Measurements from ENCODE around the gene ESYT3. TPM values are rescaled to one million over a fixed set of nuclear protein-coding genes. Genes with fewer than 3 reads are reported as not detected.

The ESYT3 gene
- total RNA-seq, 6 experiments from 2014 or later: 0.05 to 0.92 (median 0.29) TPM; not detected in 1

DNA sequence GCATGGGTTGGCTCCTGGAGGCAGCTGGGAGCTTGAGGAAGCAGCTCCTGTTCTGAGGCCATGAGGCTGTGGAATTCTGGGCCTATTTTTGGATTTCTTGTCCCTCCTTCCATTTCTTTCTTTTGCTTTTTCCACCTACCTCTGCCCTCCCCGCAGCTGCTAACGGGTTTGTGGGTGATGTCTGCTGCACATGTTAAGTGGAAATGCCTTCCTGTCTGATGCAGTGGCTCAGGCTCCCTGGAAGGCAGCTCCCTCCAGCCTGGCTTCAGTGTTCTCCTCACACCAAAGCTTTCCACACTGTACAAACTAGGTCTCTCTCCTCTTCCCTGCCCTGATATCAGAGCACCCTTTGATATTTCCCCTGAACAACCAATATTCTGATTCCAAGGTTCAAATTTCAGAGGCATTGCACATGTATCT, 33.8 kb upstream of the ESYT3 start:
- no peak overlapping the region for H3K4me3 ChIP-seq
- ATAC-seq: peak; percentile 54 to 69 (median 57)
- 25% methylated on average over 2 of the region's 2 CpGs for WGBS (ENCODE audit: insufficient coverage, low coverage, low lambda C conversion rate, missing lambda C conversion rate)
- H3K4me1 ChIP-seq: peaks cover 0 to 25% (median 2%) of the 10 kb centered on the region in 4 donors
- intact Hi-C loops (cut with DNase I): no loop called here
- no peaks in the 10 kb centered on the region for H3K27me3 ChIP-seq
- no peak for DNase-seq
- peak overlapping the region in 1 of 3 donors; percentile 40 for H3K27ac ChIP-seq
- H3K9me3 ChIP-seq: no peaks in the 10 kb centered on the region
- TF ChIP-seq POLR2A (IDR thresholded peaks at IDR 0.05): no peak
- TF ChIP-seq, protein P1, sequence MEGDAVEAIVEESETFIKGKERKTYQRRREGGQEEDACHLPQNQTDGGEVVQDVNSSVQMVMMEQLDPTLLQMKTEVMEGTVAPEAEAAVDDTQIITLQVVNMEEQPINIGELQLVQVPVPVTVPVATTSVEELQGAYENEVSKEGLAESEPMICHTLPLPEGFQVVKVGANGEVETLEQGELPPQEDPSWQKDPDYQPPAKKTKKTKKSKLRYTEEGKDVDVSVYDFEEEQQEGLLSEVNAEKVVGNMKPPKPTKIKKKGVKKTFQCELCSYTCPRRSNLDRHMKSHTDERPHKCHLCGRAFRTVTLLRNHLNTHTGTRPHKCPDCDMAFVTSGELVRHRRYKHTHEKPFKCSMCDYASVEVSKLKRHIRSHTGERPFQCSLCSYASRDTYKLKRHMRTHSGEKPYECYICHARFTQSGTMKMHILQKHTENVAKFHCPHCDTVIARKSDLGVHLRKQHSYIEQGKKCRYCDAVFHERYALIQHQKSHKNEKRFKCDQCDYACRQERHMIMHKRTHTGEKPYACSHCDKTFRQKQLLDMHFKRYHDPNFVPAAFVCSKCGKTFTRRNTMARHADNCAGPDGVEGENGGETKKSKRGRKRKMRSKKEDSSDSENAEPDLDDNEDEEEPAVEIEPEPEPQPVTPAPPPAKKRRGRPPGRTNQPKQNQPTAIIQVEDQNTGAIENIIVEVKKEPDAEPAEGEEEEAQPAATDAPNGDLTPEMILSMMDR (IDR thresholded peaks at IDR 0.05): no peak
- H3K36me3 ChIP-seq: no peaks in the 10 kb centered on the region

DNA sequence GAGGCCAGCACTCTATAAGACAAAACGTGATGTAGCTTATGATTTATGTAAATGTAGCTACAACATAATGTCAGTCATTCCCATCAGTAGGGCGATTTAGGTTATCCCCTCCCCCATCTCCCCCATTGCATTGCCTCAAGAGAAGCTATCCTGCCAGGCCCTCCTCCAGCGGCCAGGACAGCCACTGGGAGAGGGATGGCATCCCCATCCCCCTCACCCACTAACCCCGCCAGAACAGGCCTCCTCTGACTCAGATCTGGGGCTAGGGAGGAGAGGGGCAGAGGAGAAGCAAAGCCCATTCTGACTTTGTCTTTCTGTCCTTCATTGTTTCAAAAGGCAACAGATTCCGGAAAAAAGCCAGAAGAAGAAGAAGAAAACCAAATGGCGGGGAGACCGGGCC, 32.6 kb upstream of the ESYT3 start:
- Histone ChIP-seq H3K4me1 (peaks cover 0 to 25% (median 2%) of the 10 kb centered on the region in 4 donors), H3K36me3 (no peaks in the 10 kb centered on the region), H3K27me3 (no peaks in the 10 kb centered on the region), H3K27ac (no peak overlapping the region), H3K4me3 (no peak overlapping the region), H3K9me3 (no peaks in the 10 kb centered on the region)
- DNase-seq (no peak), ATAC-seq (no peak)
- intact Hi-C loops (cut with DNase I): no loop called here
- 91% methylated on average over 4 of the region's 7 CpGs for WGBS (ENCODE audit: insufficient coverage, low coverage, low lambda C conversion rate, missing lambda C conversion rate)
- TF ChIP-seq, protein P1 (IDR thresholded peaks at IDR 0.05): no peak
- no peak for TF ChIP-seq POLR2A (IDR thresholded peaks at IDR 0.05)

DNA sequence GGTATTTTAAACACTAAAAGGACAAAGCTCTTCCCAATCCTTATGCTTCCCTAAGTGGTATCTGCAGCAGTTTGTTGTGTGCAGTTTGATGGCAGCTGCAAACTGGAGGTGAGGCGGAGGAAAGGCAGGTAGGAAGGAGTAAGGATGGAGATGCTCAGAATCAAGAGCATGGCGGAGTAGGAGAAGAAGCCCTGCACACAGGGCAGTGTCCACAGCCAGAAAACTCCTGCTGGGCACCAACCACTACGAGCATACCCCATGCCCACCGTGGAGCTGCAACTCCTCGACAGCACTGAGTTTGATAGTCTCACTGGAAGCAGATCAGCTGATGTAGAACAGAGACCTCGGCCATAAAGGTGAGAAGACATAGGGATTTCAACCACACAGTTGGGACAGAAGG, 30.3 kb upstream of the ESYT3 start:
- 92% methylated on average over 2 of the region's 6 CpGs for WGBS (ENCODE audit: insufficient coverage, low coverage, low lambda C conversion rate, missing lambda C conversion rate)
- H3K27ac ChIP-seq: no peak overlapping the region
- no peaks in the 10 kb centered on the region for H3K27me3 ChIP-seq
- no peaks in the 10 kb centered on the region for H3K36me3 ChIP-seq
- TF ChIP-seq, protein P1 (IDR thresholded peaks at IDR 0.05): no peak
- no peak for TF ChIP-seq POLR2A (IDR thresholded peaks at IDR 0.05)
- intact Hi-C loops (cut with DNase I): no loop called here
- ATAC-seq (no peak), DNase-seq (no peak)
- H3K4me3 ChIP-seq: no peak overlapping the region
- H3K9me3 ChIP-seq: no peaks in the 10 kb centered on the region
- H3K4me1 ChIP-seq: peaks cover 0 to 20% (median 2%) of the 10 kb centered on the region in 4 donors

DNA sequence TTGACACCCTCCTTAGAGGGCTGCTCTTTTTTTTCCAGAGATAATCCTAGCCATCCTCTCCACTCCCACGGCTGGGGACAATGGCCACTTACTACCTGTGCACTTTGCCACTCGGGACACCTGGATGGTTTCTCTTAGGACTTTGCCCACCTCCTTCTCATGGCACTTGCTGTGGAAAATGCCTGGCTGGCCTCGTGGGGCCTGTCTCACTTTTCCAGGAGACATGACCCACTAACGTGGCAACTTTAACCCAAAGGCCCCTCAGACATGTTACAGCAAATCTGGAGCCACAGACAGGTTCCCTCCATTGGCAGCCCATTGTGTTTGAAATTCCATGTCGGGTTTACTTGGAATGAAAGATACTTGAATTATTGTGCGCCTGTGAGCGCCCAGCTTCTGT, 29.4 kb upstream of the ESYT3 start:
- Histone ChIP-seq H3K27me3 (no peaks in the 10 kb centered on the region), H3K36me3 (no peaks in the 10 kb centered on the region), H3K9me3 (no peaks in the 10 kb centered on the region), H3K4me1 (peaks cover 0 to 12% (median 0%) of the 10 kb centered on the region in 4 donors), H3K27ac (no peak overlapping the region), H3K4me3 (no peak overlapping the region)
- no peak for TF ChIP-seq POLR2A (IDR thresholded peaks at IDR 0.05)
- TF ChIP-seq, protein P1 (IDR thresholded peaks at IDR 0.05): no peak
- no peak for ATAC-seq
- DNase-seq: no peak
- WGBS (ENCODE audit: insufficient coverage, low coverage, low lambda C conversion rate, missing lambda C conversion rate): 82% methylated on average over 4 of the region's 7 CpGs
- intact Hi-C loops (cut with DNase I): no loop called here

DNA sequence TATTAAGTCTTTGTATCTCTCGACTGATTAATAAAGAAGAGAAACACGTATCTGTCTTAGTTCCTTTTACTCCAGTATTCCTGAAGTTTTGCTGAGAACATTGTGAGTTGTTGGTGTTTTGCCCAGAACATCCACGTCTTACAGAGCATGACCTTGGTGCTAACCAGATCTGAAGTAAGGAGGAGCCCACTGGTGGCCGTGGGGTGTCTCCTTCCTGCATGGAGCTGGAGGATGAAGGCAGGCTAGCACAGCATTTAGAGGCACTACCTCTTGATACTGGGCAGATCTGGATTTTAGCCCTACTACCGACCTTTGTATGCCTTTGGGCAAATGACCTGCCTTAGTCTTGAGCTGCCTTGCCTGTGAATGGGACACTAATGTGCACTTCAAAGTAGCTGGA, 28.9 kb upstream of the ESYT3 start:
- no peaks in the 10 kb centered on the region for H3K36me3 ChIP-seq
- H3K4me1 ChIP-seq: peaks cover 0 to 7% (median 0%) of the 10 kb centered on the region in 4 donors
- H3K4me3 ChIP-seq: no peak overlapping the region
- no peaks in the 10 kb centered on the region for H3K9me3 ChIP-seq
- no peak overlapping the region for H3K27ac ChIP-seq
- WGBS (ENCODE audit: insufficient coverage, low coverage, low lambda C conversion rate, missing lambda C conversion rate): 75% methylated on average over 5 of the region's 5 CpGs
- ATAC-seq: no peak
- no peak for DNase-seq
- intact Hi-C loops (cut with DNase I): no loop called here
- no peaks in the 10 kb centered on the region for H3K27me3 ChIP-seq
- TF ChIP-seq, protein P1 (IDR thresholded peaks at IDR 0.05): no peak
- no peak for TF ChIP-seq POLR2A (IDR thresholded peaks at IDR 0.05)

All from right lobe of liver (tissue), 6 donors.